ENCODE results near the gene RPL31.

DNA sequence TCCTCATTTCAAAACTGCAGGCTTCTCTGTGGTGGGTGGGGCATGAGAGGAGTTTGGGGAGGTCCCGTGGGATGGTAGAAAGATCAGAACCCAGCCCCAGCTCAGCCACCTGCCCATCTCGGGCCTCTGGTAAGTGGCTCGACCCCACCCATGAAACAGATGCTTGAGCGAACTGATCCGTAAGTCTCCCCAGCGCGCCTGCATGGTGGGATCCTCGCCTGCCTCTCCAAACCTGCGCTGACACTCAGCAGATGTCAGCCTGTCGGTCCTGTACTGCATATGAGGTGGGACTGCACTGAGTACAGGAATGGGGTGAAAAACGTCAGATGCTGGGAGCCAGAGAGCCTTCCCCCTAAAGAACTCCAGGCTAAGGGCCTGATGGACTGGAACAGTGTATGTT lies 15.9 kb upstream of the RPL31 start:
- no peak for TF ChIP-seq CTCF (IDR thresholded peaks at IDR 0.05)
- TF ChIP-seq POLR2A (IDR thresholded peaks at IDR 0.05) = no peak

Measured in adrenal gland (tissue), 5 donors.